GM12878 (cell line): ENCODE data around the gene ZIK1. TPM values are rescaled to one million over a fixed set of nuclear protein-coding genes. Genes with fewer than 3 reads are reported as not detected.

Source experiments
- ATAC-seq: fragments of 200-7000 bp; cut with Tn5 transposase; 3 replicates; pipeline ENCODE4 v1.9.1; 2020; ENCODE audit warnings: mild to moderate bottlenecking, moderate library complexity
- BruUV-seq: library from RNA; stranded (reverse); fragments of 400-500 nt; replicated peaks from 2 replicates; lab custom pipeline; 2021; lab: Mats Ljungman, UMichigan
- CTCF ChIA-PET: fragments of 300-600 bp; sonication (Branson Sonifier 250); formaldehyde crosslinking; extraction: SDS; loops from one replicate; lab custom pipeline; 2021; ENCODE audit warnings: inconsistent platforms; lab: Yijun Ruan, JAX
- POLR2A ChIA-PET: fragments of 350-600 bp; formaldehyde crosslinking; extraction: SDS; loops from one replicate; lab custom pipeline; 2021; ENCODE audit warnings: inconsistent platforms; lab: Charles Lee
- RAD21 ChIA-PET: fragments of 300-600 bp; sonication (Branson Sonifier 250); formaldehyde crosslinking; loops from one replicate; lab custom pipeline; 2023; ENCODE audit warnings: antibody characterized with exemption; ENCODE audit not compliant: unreplicated experiment; lab: Charles Lee
- SMC1A ChIA-PET: fragments of 300-600 bp; sonication (Branson Sonifier 250); formaldehyde crosslinking; loops from one replicate; lab custom pipeline; 2023; ENCODE audit not compliant: unreplicated experiment, uncharacterized antibody; lab: Charles Lee
- DNase-seq: peaks from one replicate; pipeline ENCODE4 v3.0.0-alpha.2; 2011; ENCODE audit warnings: low read depth, low spot score
- FAIRE-seq: peaks from 3 replicates; lab custom pipeline; 2011; peaks lifted over from hg19 to GRCh38; lab: Jason Lieb, UNC
- H2AFZ ChIP-seq: 2 replicates; pipeline ENCODE4 v1.6.0; 2011; ENCODE audit warnings: low read depth, low read length, control low read depth; ENCODE audit not compliant: control insufficient read depth
- H3K27ac ChIP-seq: 2 replicates; pipeline ENCODE4 v1.5.1; 2011; ENCODE audit warnings: control low read depth; ENCODE audit not compliant: control insufficient read depth, insufficient read depth
- H3K27me3 ChIP-seq, 2 experiments: replicated peaks in 1 of 2; 2 replicates each; pipeline versions ENCODE4 v1.6.0 to v1.6.1; 2011; ENCODE audit warnings: low read length in 1 of 2; ENCODE audit not compliant: control insufficient read depth in 2 of 2, insufficient read depth in 2 of 2
- H3K36me3 ChIP-seq, 2 experiments: 2 replicates each; pipeline ENCODE4 v1.5.1; 2011; ENCODE audit warnings: low read length in 1 of 2; ENCODE audit not compliant: control insufficient read depth in 2 of 2, insufficient read depth in 2 of 2
- H3K4me1 ChIP-seq: 2 replicates; pipeline ENCODE4 v1.6.1; 2011; ENCODE audit warnings: mild to moderate bottlenecking, low read length, moderate library complexity, mixed read lengths; ENCODE audit not compliant: control insufficient read depth, insufficient read depth
- H3K4me2 ChIP-seq: 2 replicates; pipeline ENCODE4 v1.6.0; 2011; ENCODE audit warnings: control low read depth; ENCODE audit not compliant: control insufficient read depth, insufficient read depth
- H3K4me3 ChIP-seq: fragments of 200-600 bp; sonication (generic); 2 replicates; pipeline ENCODE4 v1.5.1; 2016
- H3K79me2 ChIP-seq: 2 replicates; pipeline ENCODE4 v1.6.0; 2011; ENCODE audit warnings: low read length; ENCODE audit not compliant: control insufficient read depth, insufficient read depth
- H3K9ac ChIP-seq: 2 replicates; pipeline ENCODE4 v1.8.0; 2011; ENCODE audit warnings: low read length, control low read depth, mixed read lengths; ENCODE audit not compliant: control insufficient read depth, insufficient read depth
- H3K9me3 ChIP-seq: replicated peaks from 3 replicates; pipeline ENCODE4 v1.5.1; 2011; ENCODE audit warnings: mild to moderate bottlenecking, low read length; ENCODE audit not compliant: control insufficient read depth, insufficient read depth
- H4K20me1 ChIP-seq: 2 replicates; pipeline ENCODE4 v1.6.0; 2011; ENCODE audit not compliant: control insufficient read depth, insufficient read depth
- CEBPZ ChIP-seq: fragments of 150-350 bp; IDR thresholded peaks from 2 replicates; pipeline ENCODE4 v1.6.1; 2016; ENCODE audit warnings: low read depth, low read length
- CTCF ChIP-seq, 3 experiments: IDR thresholded peaks in 2 of 3; conservative IDR thresholded peaks in 1 of 3; 2 replicates each; pipeline ENCODE4 v1.5.1; 2011; ENCODE audit warnings: low read depth in 3 of 3, low read length in 3 of 3, mild to moderate bottlenecking in 3 of 3, control low read depth in 2 of 3, moderate library complexity in 2 of 3, inconsistent platforms in 1 of 3, mixed read lengths in 1 of 3; ENCODE audit not compliant: control insufficient read depth in 2 of 3, insufficient read depth in 1 of 3; ENCODE audit errors: extremely low read depth in 1 of 3
- GABPA ChIP-seq: IDR thresholded peaks from 2 replicates; pipeline ENCODE4 v1.6.1; 2014; ENCODE audit warnings: antibody characterized with exemption, low read depth, mild to moderate bottlenecking, inconsistent platforms
- HCFC1 ChIP-seq: fragments of 150-350 bp; IDR thresholded peaks from 2 replicates; pipeline ENCODE4 v1.6.1; 2014; ENCODE audit warnings: low read length
- JUND ChIP-seq: IDR thresholded peaks from 2 replicates; pipeline ENCODE4 v1.6.1; 2012; ENCODE audit warnings: low read depth, mild to moderate bottlenecking, low read length, improper control_type of control experiment, moderate library complexity
- MAX ChIP-seq: IDR thresholded peaks from 2 replicates; pipeline ENCODE4 v1.6.1; 2012; ENCODE audit warnings: low read depth, low read length, improper control_type of control experiment
- POLR2A ChIP-seq: IDR thresholded peaks from 2 replicates; pipeline ENCODE4 v1.6.1; 2011; ENCODE audit warnings: low read depth, mild to moderate bottlenecking, low read length
- SIN3A ChIP-seq: IDR thresholded peaks from 2 replicates; pipeline ENCODE4 v1.6.1; 2012; ENCODE audit warnings: low read depth, low read length, improper control_type of control experiment
- SREBF2 ChIP-seq: IDR thresholded peaks from 2 replicates; pipeline ENCODE4 v1.6.1; 2012; ENCODE audit warnings: mild to moderate bottlenecking, low read length
- TAF1 ChIP-seq: IDR thresholded peaks from 2 replicates; pipeline ENCODE4 v1.6.1; 2011; ENCODE audit warnings: mild to moderate bottlenecking, low read depth, low read length, borderline replicate concordance
- TBL1XR1 ChIP-seq: IDR thresholded peaks from 2 replicates; pipeline ENCODE4 v1.6.1; 2012; ENCODE audit warnings: low read depth, low read length, improper control_type of control experiment
- USF2 ChIP-seq: IDR thresholded peaks from 2 replicates; pipeline ENCODE4 v1.6.1; 2011; ENCODE audit warnings: low read depth, low read length, improper control_type of control experiment, borderline replicate concordance
- ZNF384 ChIP-seq: IDR thresholded peaks from 2 replicates; pipeline ENCODE4 v1.6.1; 2012; ENCODE audit warnings: low read depth, mild to moderate bottlenecking, low read length, improper control_type of control experiment, borderline replicate concordance
- WGBS: methylation state at CpG from one replicate; pipeline ENCODE4 v1.1.6; 2016; ENCODE audit warnings: low lambda C conversion rate; ENCODE audit not compliant: insufficient replicate concordance, insufficient coverage; ENCODE audit errors: missing lambda C conversion rate; 5-methylcytosine and 5-hydroxymethylcytosine counted together
- in situ Hi-C: fragments of 300-500 bp; cut with MboI; formaldehyde crosslinking; loops from 9 replicates; pipeline ENCODE4 v1.14.3; 2018; ENCODE audit warnings: mixed read lengths
- intact Hi-C: fragments of 100-400 bp; cut with micrococcal nuclease; formaldehyde crosslinking; loops from one replicate; pipeline ENCODE4 v1.14.2; 2022; ENCODE audit not compliant: unreplicated experiment
- polyA plus RNA-seq, 11 experiments: library from polyadenylated mRNA; depleted of rRNA in 4 of 11; unstranded in 6 of 11; stranded (reverse) in 5 of 11; fragments of >200 nt; fragmentation: Nextera tagmentation in 4 of 11; fragmentation: Illumina TruSeq in 1 of 11; extraction: Ambion mirVana in 4 of 11; extraction: Trizol in 1 of 11; gene quantifications; 1 replicate in 1 of 11; 2 replicates in 10 of 11; pipeline versions ENCODE4 v1.2.1 to v1.2.3, GENCODE V29; 2011 to 2016; ENCODE audit warnings: inconsistent platforms in 2 of 11, missing spikeins in 2 of 11, low read depth in 1 of 11
- total RNA-seq, 4 experiments: library from RNA; depleted of rRNA in 3 of 4; stranded (reverse); fragments of >200 nt in 3 of 4; fragmentation: Illumina TruSeq in 1 of 4; extraction: Trizol in 1 of 4; gene quantifications; 2 replicates each; pipeline versions ENCODE4 v1.2.1 to v1.2.3, GENCODE V29; 2013 to 2021

ZIK1 gene
- total and polyA plus RNA-seq, 10 of the 15 experiments (the other 5 are each of a cell fraction or from before 2014, with no cell fraction given), result 0.45 to 4.7 (median 2.7) TPM

- no peak for TF ChIP-seq ZNF384
Measured at GRCh38 chr19:57611113-57611512, 27.2 kb downstream of the ZIK1 start (continued).

- Histone ChIP-seq H3K9me3 (peaks cover 48% of the 10 kb centered on the region), H3K4me1 (no peaks in the 10 kb centered on the region), H2AFZ (peak within 1 kb of the TSS; percentile 93), H4K20me1 (no peaks in the 10 kb centered on the region), H3K27me3 (no peaks in the 10 kb centered on the region), H3K27ac (peak within 1 kb of the TSS; percentile 67), H3K36me3 (peaks cover 3 to 11% of the 10 kb centered on the region in 2 experiments; a peak in 2 of 4 replicates), H3K4me3 (peak within 1 kb of the TSS; percentile 88), H3K9ac (peak within 1 kb of the TSS; percentile 74), H3K4me2 (peak within 1 kb of the TSS; percentile 79), H3K79me2 (peaks cover 14% of the 10 kb centered on the region)
- intact Hi-C loops (loop anchor here (1.0 kb wide), 1 partner anchor 36 kb away; the partner anchor contains the start of gene ZNF416), in situ Hi-C loops (no loop called here)
- CTCF ChIA-PET, result interaction anchor here (0.9 to 1.3 kb wide), 2 partner anchors 14 to 20 kb away, joined by 3 to 4 read pairs; no protein-coding TSS in a partner anchor
- FAIRE-seq, result peak; percentile 23
- RAD21 ChIA-PET, result no interaction called here
- SMC1A ChIA-PET, result interaction anchor here (1.2 to 1.3 kb wide), 2 partner anchors 56 to 68 kb away, joined by 3 to 5 read pairs; partner anchors contain the start of gene ZNF551
- peak; percentile 52 for DNase-seq
- POLR2A ChIA-PET, result interaction anchor here (1.0 kb wide), 1 partner anchor 19 kb away, joined by 4 read pairs; the partner anchor contains the start of gene ZNF211
- peak; percentile 100 for ATAC-seq
- 7% methylated on average over 41 of the region's 64 CpGs for WGBS
- BruUV-seq, result no TSS peak
- TF ChIP-seq TBL1XR1, result no peak
- 0 out of 2 replicates have a peak, but pooled peaks have one; percentile 50 for TF ChIP-seq SIN3A
- TF ChIP-seq GABPA, result peak; percentile 95
- TF ChIP-seq CEBPZ, result 0 out of 2 replicates have a peak, but pooled peaks have one; percentile 28
- peak; percentile 7; the same call in 1 of the 2 replicates for TF ChIP-seq MAX
- TF ChIP-seq CTCF (IDR thresholded peaks at IDR 0.05 in 2 of 3, conservative IDR thresholded peaks at IDR 0.05 in 1 of 3; ENCODE audit: control insufficient read depth in 2 of 3, extremely low read depth in 1 of 3, insufficient read depth in 1 of 3, low read depth in 3 of 3, low read length in 3 of 3), result 0 out of 6 replicates have a peak, but pooled peaks of 2 of the 3 experiments have one; percentile 4 to 5
- 0 out of 2 replicates have a peak, but pooled peaks have one; percentile 3 for TF ChIP-seq JUND
- peak; percentile 53 for TF ChIP-seq SREBF2
- TF ChIP-seq POLR2A, result peak; percentile 87
- peak; percentile 74 for TF ChIP-seq TAF1
- no peak for TF ChIP-seq USF2
- peak; percentile 89 for TF ChIP-seq HCFC1
Measured at GRCh38 chr19:57613941-57614743, 30.2 kb downstream of the ZIK1 start, which contains the start of gene ZNF134. Gene ZNF134, plus strand, starts transcription at chr19:57614242. Its CDS starts 5,227 bp downstream, at chr19:57619469.
